Hepatocyte (in vitro differentiated cells): ENCODE data around the gene IQCN.

Experiments used
- EZH2 ChIP-seq: fragments of 200-600 bp; sonication (generic); IDR thresholded peaks from 2 replicates; pipeline ENCODE4 v1.6.1; 2016; ENCODE audit warnings: antibody characterized with exemption, mild to moderate bottlenecking, borderline replicate concordance
- TF ChIP-seq, protein P1 (sequence below): fragments of 200-600 bp; sonication (generic); IDR thresholded peaks from 2 replicates; pipeline ENCODE4 v1.5.1; 2016; ENCODE audit warnings: antibody characterized with exemption, mild to moderate bottlenecking; ENCODE audit not compliant: poor library complexity

DNA sequence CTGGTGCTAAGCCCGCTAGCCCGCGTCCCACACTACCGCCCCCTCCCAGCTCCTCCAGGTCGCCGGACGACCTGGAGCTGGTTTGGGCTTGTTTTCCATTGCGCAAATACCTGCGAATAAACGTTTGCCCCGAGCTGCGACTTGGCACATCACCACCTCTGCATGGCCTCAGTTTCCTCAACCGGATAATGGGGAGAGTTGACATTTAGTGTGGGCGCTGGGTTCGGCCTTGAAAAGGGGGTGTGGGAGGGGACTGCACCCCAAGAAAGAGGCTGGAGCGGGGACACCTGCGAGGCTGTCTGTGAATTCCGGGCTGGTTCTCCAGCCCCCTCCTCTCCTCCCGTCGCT, 18.2 kb upstream of the IQCN start:
- TF ChIP-seq, protein P1, sequence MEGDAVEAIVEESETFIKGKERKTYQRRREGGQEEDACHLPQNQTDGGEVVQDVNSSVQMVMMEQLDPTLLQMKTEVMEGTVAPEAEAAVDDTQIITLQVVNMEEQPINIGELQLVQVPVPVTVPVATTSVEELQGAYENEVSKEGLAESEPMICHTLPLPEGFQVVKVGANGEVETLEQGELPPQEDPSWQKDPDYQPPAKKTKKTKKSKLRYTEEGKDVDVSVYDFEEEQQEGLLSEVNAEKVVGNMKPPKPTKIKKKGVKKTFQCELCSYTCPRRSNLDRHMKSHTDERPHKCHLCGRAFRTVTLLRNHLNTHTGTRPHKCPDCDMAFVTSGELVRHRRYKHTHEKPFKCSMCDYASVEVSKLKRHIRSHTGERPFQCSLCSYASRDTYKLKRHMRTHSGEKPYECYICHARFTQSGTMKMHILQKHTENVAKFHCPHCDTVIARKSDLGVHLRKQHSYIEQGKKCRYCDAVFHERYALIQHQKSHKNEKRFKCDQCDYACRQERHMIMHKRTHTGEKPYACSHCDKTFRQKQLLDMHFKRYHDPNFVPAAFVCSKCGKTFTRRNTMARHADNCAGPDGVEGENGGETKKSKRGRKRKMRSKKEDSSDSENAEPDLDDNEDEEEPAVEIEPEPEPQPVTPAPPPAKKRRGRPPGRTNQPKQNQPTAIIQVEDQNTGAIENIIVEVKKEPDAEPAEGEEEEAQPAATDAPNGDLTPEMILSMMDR: no peak
- no peak for TF ChIP-seq EZH2
